Natural killer cell treated with Interleukin-12 subunit alpha and Interleukin-12 subunit beta and Interleukin-15 and Interleukin-18, amount 100 ng/mL, for 72 hours (primary cell): Measurements from ENCODE around the gene DAGLB. TPM values are rescaled to one million over a fixed set of nuclear protein-coding genes. Genes with fewer than 3 reads are reported as not detected.
A peak's percentile ranks its signal among the peaks of the same experiment; 100 is the strongest.
"Not testable (repeated sequence)": the region's sequence is repeated elsewhere in the genome, so short reads cannot be mapped to it uniquely, and the experiment has no call there.

ENCODE experiments used
- ATAC-seq, 2 donors: fragments of 150-1000 bp; cut with Tn5 transposase in 1 of 2; sonication (Bioruptor Pico), chemical (Tn5 transposase) in 1 of 2; 2 replicates each; pipeline ENCODE4 v1.10.0; 2021
- DNase-seq: peaks from one replicate; pipeline ENCODE4 v3.0.0; 2022; ENCODE audit warnings: low spot score
- H3K27ac Mint-ChIP-seq, 2 donors: 1 replicate in 1 of 2; 2 replicates in 1 of 2; pipeline ENCODE4 v1.8.0; 2022; ENCODE audit warnings: mixed read lengths in 2 of 2, mild to moderate bottlenecking in 1 of 2, moderate library complexity in 1 of 2
- H3K27me3 Mint-ChIP-seq, 2 donors: 1 replicate in 1 of 2; 2 replicates in 1 of 2; pipeline ENCODE4 v1.8.0; 2022; ENCODE audit warnings: mixed read lengths in 2 of 2
- H3K36me3 Mint-ChIP-seq: one replicate; pipeline ENCODE4 v1.8.0; 2022; ENCODE audit warnings: mixed read lengths
- H3K4me1 Mint-ChIP-seq, 2 donors: 1 replicate in 1 of 2; 2 replicates in 1 of 2; pipeline ENCODE4 v1.8.0; 2022; ENCODE audit warnings: low read depth in 2 of 2, mixed read lengths in 2 of 2, mild to moderate bottlenecking in 1 of 2
- H3K4me3 Mint-ChIP-seq: one replicate; pipeline ENCODE4 v1.8.0; 2022; ENCODE audit warnings: mixed read lengths
- H3K9me3 Mint-ChIP-seq: 2 replicates; pipeline ENCODE4 v1.8.0; 2022; ENCODE audit warnings: mixed read lengths
- total RNA-seq, 2 donors: library from RNA; stranded (reverse); gene quantifications; one replicate each; pipeline ENCODE4 v1.2.3, GENCODE V29; 2022

DAGLB gene
- total RNA-seq, 2 donors from 2014 or later = 19.6 to 30.6 TPM

DNA sequence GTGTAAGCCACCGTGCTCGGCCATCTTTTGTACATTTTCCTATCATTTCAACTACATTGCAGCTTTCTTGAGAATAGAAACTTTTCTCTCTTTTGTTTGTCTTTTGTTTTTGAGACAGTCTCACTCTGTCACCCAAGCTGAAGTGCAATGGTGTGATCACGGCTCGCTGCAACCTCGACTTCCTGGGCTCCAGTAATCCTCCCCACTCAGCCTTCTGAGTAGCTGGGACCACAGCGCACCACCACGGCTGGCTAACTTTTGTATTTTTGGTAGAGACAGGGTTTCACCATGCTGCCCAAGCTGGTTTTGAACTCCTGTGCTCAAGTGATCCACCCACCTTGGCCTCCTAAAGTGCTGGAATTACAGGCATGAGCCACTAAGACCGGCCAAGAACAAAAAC, 31.3 kb upstream of the DAGLB start:
- peak; percentile 47 to 62 for ATAC-seq
- peak overlapping the region; percentile 93 for H3K4me3 Mint-ChIP-seq

DNA sequence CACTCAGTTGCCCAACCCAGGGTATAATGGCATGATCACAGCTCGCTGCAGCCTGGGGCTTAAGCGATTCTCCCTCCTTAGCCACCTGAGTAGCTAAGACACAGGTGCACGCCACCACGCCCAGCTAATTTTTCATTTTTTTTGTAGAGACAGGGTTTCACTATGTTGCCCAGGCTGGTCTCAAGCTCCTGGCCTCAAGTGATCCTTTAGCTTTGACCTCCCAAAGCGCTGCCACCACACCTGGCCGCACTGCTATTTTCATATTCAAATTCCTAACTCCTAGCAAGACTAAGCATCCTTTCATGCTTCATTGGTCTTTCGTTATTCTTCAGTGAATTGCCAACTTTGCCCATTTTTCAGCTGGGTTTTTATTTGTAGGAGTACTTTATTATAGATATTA, 30.4 kb upstream of the DAGLB start:
- Mint-ChIP-seq H3K27ac (peak overlapping the region; percentile 65 to 77), H3K27me3 (no peaks in the 10 kb centered on the region), H3K9me3 (no peaks in the 10 kb centered on the region), H3K4me3 (peak overlapping the region; percentile 93), H3K36me3 (peaks cover 5% of the 10 kb centered on the region), H3K4me1 (peaks cover 67 to 77% of the 10 kb centered on the region in 2 donors)
- DNase-seq (no peak), ATAC-seq (no peak)

More for the DNA sequence above, 31.3 kb upstream of the DAGLB start:
- H3K36me3 Mint-ChIP-seq = peaks cover 5% of the 10 kb centered on the region
- DNase-seq = peak; percentile 80
- H3K4me1 Mint-ChIP-seq = peaks cover 65 to 74% of the 10 kb centered on the region in 2 donors
- peak overlapping the region; percentile 65 to 77 for H3K27ac Mint-ChIP-seq
- H3K9me3 Mint-ChIP-seq = no peaks in the 10 kb centered on the region
- no peaks in the 10 kb centered on the region for H3K27me3 Mint-ChIP-seq

DNA sequence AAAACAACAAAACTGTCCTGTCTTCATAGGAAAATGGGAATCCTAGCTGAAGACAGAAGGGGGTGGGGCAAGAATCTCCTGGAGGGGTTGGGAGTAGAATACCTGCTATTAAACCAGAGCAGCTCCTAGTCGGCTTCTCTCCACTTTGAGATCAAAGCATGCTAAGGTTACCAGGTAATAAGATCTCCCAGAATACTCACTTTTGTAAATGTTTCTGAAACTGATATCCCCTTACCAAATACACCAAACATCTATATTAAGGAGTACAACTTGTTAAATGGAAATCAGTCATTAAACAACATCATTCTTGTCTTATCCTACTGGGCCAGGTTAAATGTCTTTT, 29.5 kb upstream of the DAGLB start:
- Mint-ChIP-seq H3K27ac (peak overlapping the region; percentile 65 to 77), H3K9me3 (no peaks in the 10 kb centered on the region), H3K27me3 (no peaks in the 10 kb centered on the region), H3K4me3 (no peak overlapping the region), H3K4me1 (peaks cover 66 to 74% of the 10 kb centered on the region in 2 donors), H3K36me3 (peaks cover 5% of the 10 kb centered on the region)
- ATAC-seq (no peak), DNase-seq (no peak)

DNA sequence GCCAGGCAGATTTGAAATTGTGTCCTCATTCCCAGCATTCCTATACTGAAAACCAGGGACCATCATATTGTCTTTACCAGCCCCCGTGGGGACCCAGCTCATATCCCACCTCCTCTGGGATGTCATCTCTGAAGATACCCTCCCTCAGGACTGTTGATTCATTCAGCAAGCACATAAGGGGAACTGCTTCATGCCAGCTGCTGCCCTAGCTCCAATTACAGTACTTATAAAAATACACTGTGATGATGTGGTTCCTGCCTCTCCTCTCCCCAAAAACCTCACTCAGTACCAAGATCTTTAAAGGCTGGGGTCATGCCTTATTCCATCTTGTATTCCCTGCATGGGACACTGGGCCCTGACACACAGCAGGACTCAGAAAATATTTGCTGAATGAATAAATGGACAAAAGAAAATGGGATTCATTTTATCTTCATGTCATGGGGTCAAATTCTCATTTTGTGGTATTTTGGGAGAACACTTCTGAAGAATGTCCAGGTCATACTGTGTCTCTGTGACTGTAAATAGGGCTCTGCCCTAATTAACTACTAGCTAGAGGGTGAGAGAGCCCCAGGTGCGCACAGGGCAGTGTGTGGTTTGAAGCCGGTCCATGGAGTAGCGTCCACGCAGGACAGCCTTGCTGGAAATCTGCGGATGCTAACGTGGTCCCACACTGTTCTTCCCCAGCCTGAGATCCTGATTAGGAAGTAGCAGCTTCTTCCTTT, 29.0 kb upstream of the DAGLB start:
- Mint-ChIP-seq H3K4me3 (no peak overlapping the region), H3K4me1 (peaks cover 67 to 70% of the 10 kb centered on the region in 2 donors), H3K9me3 (no peaks in the 10 kb centered on the region), H3K27me3 (no peaks in the 10 kb centered on the region), H3K27ac (peak overlapping the region; percentile 65 to 77), H3K36me3 (peaks cover 5% of the 10 kb centered on the region)
- no peak for DNase-seq
- no peak for ATAC-seq

DNA sequence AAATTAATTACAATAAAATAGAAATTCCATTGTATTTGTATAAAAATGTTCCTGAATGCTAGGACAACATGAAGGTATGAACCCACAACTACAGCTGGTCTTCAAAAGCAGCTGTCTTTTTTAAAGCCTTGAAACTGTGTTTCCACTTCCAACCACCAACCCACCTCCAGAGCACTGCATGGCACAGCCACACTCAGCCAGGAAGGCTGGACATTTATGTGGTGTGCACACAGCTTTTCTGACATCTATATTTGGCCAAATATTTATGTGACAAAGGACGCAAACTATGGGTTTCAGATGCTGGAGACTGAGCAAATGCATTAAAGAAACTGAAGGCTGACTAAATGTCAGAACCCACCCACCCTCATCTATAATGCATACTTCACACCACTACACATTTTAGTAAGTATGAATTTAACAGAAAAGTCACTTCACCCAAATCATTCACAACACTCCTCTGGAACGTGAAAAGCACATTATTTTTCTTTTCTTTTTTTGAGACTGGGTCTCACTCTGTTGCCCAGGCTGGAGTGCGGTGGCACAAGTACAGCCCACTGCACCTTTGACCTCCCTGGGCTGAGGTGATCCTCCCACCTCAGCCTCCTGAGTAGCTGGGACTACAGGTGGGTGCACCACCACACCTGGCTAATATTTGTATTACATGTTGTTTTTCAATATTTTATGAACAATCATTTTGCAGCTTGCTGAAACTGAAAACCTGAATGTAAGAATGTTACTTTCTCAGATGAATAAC, 27.9 kb upstream of the DAGLB start:
- H3K4me1 Mint-ChIP-seq = peaks cover 56 to 59% of the 10 kb centered on the region in 2 donors
- DNase-seq (no peak), ATAC-seq (no peak)
- peak overlapping the region; percentile 27 to 77 for H3K27ac Mint-ChIP-seq
- H3K36me3 Mint-ChIP-seq = no peaks in the 10 kb centered on the region
- no peak overlapping the region for H3K4me3 Mint-ChIP-seq
- H3K9me3 Mint-ChIP-seq = no peaks in the 10 kb centered on the region
- H3K27me3 Mint-ChIP-seq = no peaks in the 10 kb centered on the region

DNA sequence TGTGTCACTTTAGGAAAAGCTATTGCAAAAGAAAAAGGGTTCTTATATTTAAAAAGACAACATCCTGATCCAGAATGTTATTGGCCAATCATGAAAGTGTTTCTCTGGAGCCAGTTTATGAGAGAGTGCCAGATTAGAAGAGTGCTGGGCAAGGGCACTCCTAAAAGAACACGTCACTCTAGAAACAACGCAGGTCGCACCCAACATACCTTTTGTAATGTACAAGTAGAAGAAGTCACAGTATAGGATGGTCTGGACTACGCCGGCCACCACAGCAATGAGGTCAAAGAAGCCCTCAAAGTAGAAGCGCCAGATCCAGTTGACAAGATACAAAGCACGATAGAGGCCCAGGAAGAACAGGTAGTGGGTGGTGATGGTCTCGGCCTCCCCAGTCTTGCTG, 18.1 kb upstream of the DAGLB start:
- H3K9me3 Mint-ChIP-seq = no peaks in the 10 kb centered on the region
- H3K4me3 Mint-ChIP-seq = no peak overlapping the region
- H3K36me3 Mint-ChIP-seq = peaks cover 27% of the 10 kb centered on the region
- H3K27ac Mint-ChIP-seq = no peak overlapping the region
- no peaks in the 10 kb centered on the region for H3K27me3 Mint-ChIP-seq
- no peak for DNase-seq
- H3K4me1 Mint-ChIP-seq = no peaks in the 10 kb centered on the region
- no peak for ATAC-seq

DNA sequence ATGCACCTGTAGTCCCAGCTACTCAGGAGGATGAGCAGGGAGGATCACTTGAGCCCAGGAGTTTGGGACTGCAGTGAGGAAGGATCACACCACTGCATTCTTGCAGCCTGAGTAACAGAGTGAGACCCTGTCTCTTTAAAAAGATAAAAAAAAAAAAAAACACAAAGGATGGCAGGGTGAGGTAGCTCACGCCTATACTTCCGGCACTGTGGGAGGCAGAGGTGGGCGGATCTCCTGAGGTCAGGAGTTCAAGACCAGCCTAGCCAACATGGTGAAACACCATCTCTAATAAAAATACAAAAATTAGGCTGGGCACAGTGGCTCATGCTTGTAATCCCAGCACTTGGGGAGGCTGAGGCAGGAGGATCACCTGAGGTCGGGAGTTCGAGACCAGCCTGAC, 15.9 kb upstream of the DAGLB start:
- peaks cover 21% of the 10 kb centered on the region for H3K36me3 Mint-ChIP-seq
- not testable (repeated sequence) for H3K9me3 Mint-ChIP-seq, H3K4me1 Mint-ChIP-seq, ATAC-seq, DNase-seq, H3K27ac Mint-ChIP-seq, H3K27me3 Mint-ChIP-seq, H3K4me3 Mint-ChIP-seq

DNA sequence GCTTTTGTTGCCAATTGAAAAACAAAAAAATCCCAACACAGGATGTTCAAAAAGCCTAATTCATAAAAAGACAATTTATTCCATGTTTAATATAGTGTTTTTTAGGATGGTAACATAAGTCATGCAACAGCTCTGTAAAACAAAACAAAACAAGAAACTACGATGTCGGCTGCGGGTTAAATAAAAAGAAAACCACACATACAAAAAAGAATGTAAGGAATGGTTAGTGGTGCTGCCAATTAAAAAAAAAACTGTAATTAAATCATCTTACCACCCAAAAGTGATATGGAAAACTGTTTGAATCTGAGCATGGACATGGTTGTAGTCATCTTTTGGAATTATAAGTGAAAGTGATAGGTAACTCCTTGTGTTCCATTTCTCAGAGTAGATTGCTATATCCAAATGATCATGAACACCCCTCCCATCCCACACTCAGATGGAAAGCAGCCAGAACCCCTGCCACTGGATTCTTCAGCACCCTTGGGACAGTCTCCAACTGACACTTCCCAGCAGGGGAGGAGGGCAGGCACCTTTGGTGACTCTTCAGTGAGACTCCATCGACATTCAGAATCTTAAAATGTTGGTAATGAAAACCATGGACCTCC, 14.3 kb upstream of the DAGLB start:
- DNase-seq (no peak), ATAC-seq (no peak)
- Mint-ChIP-seq H3K4me1 (no peaks in the 10 kb centered on the region), H3K4me3 (no peak overlapping the region), H3K27ac (no peak overlapping the region), H3K9me3 (no peaks in the 10 kb centered on the region), H3K36me3 (peaks cover 17% of the 10 kb centered on the region), H3K27me3 (no peaks in the 10 kb centered on the region)

DNA sequence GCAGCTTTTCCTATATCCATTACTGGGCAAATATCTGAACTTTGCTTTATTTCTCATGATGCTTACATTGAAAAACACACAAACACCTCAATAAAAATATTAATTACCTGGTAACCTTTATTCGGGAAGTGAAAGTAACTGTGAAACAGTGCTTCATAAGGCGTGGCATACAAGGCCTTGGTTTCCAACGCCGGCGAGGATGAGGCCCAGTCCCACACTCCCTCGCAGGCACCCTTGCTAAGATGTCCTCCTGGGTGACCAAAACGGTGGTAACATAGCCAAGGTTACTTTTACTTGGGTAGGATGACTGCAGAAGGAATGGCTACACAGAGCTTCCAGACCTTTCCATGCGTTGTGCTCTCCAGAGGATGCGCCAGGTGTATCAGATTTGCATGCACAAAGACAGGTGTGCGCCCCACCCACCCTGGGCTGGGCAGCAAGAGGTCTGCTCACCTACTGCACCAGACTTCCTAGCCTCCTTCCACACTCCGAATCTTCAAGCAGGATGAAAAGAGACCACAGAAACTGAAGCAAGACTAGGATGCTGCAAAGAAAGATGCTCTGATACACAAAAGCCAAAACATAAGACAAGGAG, 13.3 kb upstream of the DAGLB start:
- no peak overlapping the region for H3K4me3 Mint-ChIP-seq
- H3K36me3 Mint-ChIP-seq = peaks cover 15% of the 10 kb centered on the region
- no peaks in the 10 kb centered on the region for H3K4me1 Mint-ChIP-seq
- no peaks in the 10 kb centered on the region for H3K9me3 Mint-ChIP-seq
- no peak for DNase-seq
- H3K27ac Mint-ChIP-seq = no peak overlapping the region
- ATAC-seq = no peak
- no peaks in the 10 kb centered on the region for H3K27me3 Mint-ChIP-seq

DNA sequence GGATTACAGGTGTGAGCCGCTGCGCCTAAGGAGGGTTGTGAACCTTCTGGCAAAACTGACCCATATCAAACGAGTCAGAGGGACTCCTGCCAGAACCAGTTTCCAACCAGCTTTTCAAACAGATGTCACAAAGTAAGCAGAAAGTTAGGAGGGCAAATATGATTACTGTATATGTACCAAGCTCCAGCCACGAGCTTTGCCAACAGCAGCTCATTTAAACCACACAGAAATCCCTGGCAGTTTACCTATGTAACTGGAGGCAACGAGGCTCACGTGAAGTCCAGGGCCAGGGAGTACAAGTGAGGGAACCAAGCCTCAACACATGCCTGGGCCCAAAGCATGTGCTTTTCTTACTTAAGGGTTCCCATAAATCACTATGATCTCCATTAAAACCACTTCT, 12.5 kb upstream of the DAGLB start:
- Mint-ChIP-seq H3K9me3 (no peaks in the 10 kb centered on the region), H3K4me1 (no peaks in the 10 kb centered on the region), H3K27ac (no peak overlapping the region), H3K4me3 (no peak overlapping the region), H3K27me3 (no peaks in the 10 kb centered on the region), H3K36me3 (peaks cover 7% of the 10 kb centered on the region)
- no peak for DNase-seq
- ATAC-seq = no peak

DNA sequence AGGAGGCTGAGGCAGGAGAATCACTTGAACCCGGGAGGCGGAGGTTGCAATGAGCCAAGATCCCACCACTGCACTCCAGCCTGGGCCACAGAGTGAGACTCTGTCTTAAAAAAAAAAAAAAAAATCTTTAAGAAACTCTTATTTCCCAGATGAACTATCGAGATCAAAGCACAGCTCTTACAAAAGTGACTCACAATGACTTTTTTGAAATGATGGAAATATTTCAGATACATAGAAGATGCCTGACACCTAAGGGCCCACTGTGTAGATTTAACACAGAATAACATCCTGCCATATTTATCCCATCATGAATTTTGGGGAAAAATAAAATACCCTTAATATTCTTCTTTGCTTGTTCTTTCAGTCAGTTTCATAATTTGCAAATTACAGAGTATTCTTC, 10.9 kb upstream of the DAGLB start:
- H3K9me3 Mint-ChIP-seq, H3K4me1 Mint-ChIP-seq, H3K36me3 Mint-ChIP-seq, H3K27me3 Mint-ChIP-seq, H3K4me3 Mint-ChIP-seq, DNase-seq, ATAC-seq, H3K27ac Mint-ChIP-seq: not testable (repeated sequence)

DNA sequence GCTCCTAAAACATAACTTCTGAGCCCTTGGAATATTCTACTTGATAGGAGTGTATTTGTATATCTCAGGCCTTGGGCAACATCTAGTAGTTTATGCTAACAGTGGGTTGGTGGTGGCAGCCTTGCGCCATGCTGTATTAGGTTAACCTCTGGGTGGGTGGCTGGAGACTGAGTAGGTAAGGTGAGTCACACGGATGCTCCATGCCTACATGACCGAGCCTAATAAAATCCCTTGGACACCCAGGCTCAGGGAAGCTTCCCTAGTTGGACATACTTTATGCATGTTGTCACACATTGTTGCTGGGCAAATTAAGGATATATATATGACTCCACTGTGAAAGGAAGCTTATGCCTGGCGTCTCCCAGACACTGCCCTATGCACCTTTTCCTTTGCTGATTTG, 6.0 kb upstream of the DAGLB start:
- H3K36me3 Mint-ChIP-seq = no peaks in the 10 kb centered on the region
- no peaks in the 10 kb centered on the region for H3K9me3 Mint-ChIP-seq
- ATAC-seq (no peak), DNase-seq (no peak)
- H3K4me1 Mint-ChIP-seq = no peaks in the 10 kb centered on the region
- no peak overlapping the region for H3K4me3 Mint-ChIP-seq
- no peak overlapping the region for H3K27ac Mint-ChIP-seq
- no peaks in the 10 kb centered on the region for H3K27me3 Mint-ChIP-seq

DNA sequence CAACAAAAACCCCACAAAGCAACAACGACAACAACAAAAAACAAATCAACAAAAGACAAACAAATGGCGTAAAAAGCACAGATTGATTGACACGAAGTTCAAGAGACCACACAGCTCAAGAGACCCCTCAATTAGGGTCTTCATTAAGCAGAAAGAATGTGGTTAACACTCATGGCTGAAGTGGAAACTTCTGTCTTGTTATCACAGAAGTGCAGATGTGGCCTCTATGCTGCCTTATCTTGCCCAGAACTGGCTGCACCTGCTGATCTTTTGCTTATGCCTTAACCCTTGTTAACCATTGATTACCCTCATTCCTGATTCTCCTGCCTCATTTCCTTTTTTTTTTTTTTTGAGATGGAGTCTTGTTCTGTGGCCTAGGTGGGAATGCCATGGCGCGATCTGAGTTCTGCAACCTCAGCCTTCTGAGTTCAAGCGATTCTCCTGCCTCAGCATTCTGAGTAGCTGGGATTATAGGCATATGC, 3.5 kb upstream of the DAGLB start:
- H3K27ac Mint-ChIP-seq = no peak overlapping the region
- no peak for DNase-seq
- no peak overlapping the region for H3K4me3 Mint-ChIP-seq
- no peak for ATAC-seq
- no peaks in the 10 kb centered on the region for H3K9me3 Mint-ChIP-seq
- peaks cover 0 to 10% of the 10 kb centered on the region in 2 donors for H3K4me1 Mint-ChIP-seq
- H3K27me3 Mint-ChIP-seq = no peaks in the 10 kb centered on the region
- no peaks in the 10 kb centered on the region for H3K36me3 Mint-ChIP-seq

DNA sequence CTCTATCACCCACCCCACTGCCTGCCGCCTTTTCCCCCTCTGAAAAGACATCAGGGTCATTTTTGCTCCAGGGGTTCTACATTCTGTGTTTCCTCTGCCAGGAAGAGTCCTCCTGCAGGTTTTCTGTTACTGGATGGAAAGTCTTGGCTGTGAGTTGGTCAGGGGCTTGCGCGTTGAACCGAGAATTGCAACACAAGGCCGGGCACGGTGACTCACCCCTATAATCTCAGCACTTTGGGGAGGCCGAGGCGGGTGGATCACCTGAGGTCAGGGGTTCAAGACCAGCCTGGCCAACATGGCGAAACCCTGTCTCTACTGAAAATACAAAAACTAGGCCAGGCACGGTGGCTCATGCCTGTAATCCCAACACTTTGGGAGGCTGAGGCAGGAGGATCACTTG, 2.8 kb upstream of the DAGLB start:
- H3K27me3 Mint-ChIP-seq, ATAC-seq: not testable (repeated sequence)

More for the DNA sequence above, 2.8 kb upstream of the DAGLB start:
- H3K4me1 Mint-ChIP-seq = peaks cover 5 to 12% of the 10 kb centered on the region in 2 donors
- not testable (repeated sequence) for H3K9me3 Mint-ChIP-seq, H3K36me3 Mint-ChIP-seq, H3K27ac Mint-ChIP-seq, DNase-seq, H3K4me3 Mint-ChIP-seq
